ENCODE results near the gene PSME4.

Gene PSME4

GRCh38 chr2:53905396-53905795 is 65.4 kb downstream of the PSME4 start:
- no peak overlapping the region for H3K27ac ChIP-seq
- TF ChIP-seq CTCF (IDR thresholded peaks at IDR 0.05) (no peak), ZFX (IDR thresholded peaks at IDR 0.05; ENCODE audit: borderline replicate concordance) (no peak)

GRCh38 chr2:53903011-53903410 is 67.8 kb downstream of the PSME4 start:
- H3K27ac ChIP-seq = no peak overlapping the region
- TF ChIP-seq CTCF (IDR thresholded peaks at IDR 0.05) = no peak
- TF ChIP-seq ZFX (IDR thresholded peaks at IDR 0.05; ENCODE audit: borderline replicate concordance) = no peak

DNA sequence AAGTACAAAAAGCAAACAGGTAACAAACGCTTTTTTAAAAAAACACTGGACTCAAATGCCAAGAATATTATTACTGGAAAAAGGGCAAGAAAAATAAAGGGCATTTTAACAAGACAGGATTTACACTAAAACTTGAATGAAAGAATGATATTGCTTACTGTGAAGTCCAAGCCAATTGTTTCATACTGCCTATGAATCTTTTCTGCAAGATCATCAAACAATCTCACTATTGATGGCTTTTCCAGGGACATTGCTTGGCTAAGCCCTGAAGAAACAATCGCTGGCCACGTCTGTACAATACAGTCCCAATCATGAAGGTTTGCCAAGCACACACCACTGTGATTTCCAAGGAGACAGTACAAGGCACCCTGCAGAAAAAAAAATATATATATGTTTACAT is 69.6 kb downstream of the PSME4 start:
- TF ChIP-seq ZFX (IDR thresholded peaks at IDR 0.05; ENCODE audit: borderline replicate concordance) (no peak), CTCF (IDR thresholded peaks at IDR 0.05) (no peak)
- H3K27ac ChIP-seq = no peak overlapping the region

GRCh38 chr2:53896864-53897263 is 73.9 kb downstream of the PSME4 start:
- no peak for TF ChIP-seq ZFX (IDR thresholded peaks at IDR 0.05; ENCODE audit: borderline replicate concordance)
- TF ChIP-seq CTCF (IDR thresholded peaks at IDR 0.05) = no peak
- no peak overlapping the region for H3K27ac ChIP-seq

DNA sequence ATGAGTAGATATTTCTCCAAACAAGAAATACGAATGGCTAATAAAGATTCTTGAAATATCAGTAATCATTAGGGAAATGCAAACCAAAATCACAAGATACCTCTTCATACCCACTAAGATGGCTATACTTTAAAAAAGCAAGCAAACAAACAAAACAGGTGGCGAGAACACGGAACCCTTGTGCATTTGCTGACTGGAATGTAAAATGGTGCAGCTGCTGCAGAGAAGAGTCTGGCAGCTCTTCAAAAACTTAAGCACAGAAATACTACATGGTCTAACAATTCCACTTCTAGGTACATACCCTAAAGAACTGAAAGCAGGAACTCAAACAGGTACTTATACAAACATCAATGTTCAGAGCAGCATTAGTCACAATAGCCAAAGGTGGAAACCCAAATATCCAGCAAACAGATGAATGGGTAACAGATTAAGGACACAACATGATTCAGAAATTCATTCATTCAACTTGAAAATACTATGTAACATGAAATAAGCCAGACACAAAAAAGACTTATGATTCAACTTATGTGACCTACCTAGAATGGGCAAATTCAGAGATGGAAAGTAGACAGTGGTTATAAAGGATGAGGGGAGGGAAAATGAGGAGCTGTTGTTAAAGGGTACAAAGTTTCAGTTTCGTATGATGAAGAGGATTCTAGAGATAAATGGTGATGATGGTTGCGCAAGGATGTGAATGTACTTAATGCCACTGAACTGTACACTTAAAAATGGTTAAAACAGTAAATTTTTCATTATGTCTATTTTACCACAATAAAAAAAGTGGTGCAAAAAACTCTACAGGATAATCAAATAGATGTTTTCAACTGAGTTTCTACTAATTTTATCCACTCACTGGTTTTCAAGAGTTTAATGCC is 84.2 kb downstream of the PSME4 start:
- TF ChIP-seq CTCF (IDR thresholded peaks at IDR 0.05) (no peak), ZFX (IDR thresholded peaks at IDR 0.05; ENCODE audit: borderline replicate concordance) (no peak)
- H3K27ac ChIP-seq = no peak overlapping the region

GRCh38 chr2:53884883-53885282 is 85.9 kb downstream of the PSME4 start:
- no peak overlapping the region for H3K27ac ChIP-seq
- TF ChIP-seq CTCF (IDR thresholded peaks at IDR 0.05) = no peak
- TF ChIP-seq ZFX (IDR thresholded peaks at IDR 0.05; ENCODE audit: borderline replicate concordance) = no peak

DNA sequence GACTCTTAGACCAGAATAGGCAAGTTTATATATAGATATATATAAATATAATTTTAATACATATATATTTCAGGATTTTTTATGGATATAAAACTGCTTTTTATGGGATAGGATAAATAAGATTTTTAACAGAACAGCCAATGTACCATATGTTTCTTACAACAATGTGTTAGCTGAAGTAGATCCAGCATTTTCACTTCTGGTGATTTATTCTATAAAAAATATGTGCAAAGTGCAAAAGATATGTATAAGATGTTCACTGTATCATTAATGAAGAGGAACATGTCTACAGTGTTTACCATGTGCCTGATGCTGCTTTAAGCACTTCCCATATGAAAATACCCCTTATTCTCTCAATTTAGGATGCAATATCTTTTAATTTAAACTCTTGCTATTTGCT is 88.8 kb downstream of the PSME4 start:
- H3K27ac ChIP-seq = no peak overlapping the region
- TF ChIP-seq ZFX (IDR thresholded peaks at IDR 0.05; ENCODE audit: borderline replicate concordance) = no peak
- TF ChIP-seq CTCF (IDR thresholded peaks at IDR 0.05) = no peak
